H9 (cell line): ENCODE measurements around the gene RAB33B. TPM values are rescaled to one million over a fixed set of nuclear protein-coding genes. Genes with fewer than 3 reads are reported as not detected.

Experiments used
- DNase-seq: peaks from one replicate; pipeline ENCODE4 v3.0.0-alpha.2; 2017
- H2AFZ ChIP-seq: one replicate; pipeline ENCODE4 v1.6.1; 2013; ENCODE audit warnings: mild to moderate bottlenecking, low read length, control low read depth, moderate library complexity
- H2AK5ac ChIP-seq: 2 replicates; pipeline ENCODE4 v1.6.1; 2013; ENCODE audit warnings: low read length, control low read depth, mixed read lengths; ENCODE audit not compliant: insufficient read length
- H2BK120ac ChIP-seq: one replicate; pipeline ENCODE4 v1.6.1; 2013; ENCODE audit warnings: low read depth, mild to moderate bottlenecking, low read length, control low read depth, inconsistent platforms; ENCODE audit not compliant: poor library complexity, severe bottlenecking
- H2BK12ac ChIP-seq: 2 replicates; pipeline ENCODE4 v1.6.1; 2013; ENCODE audit warnings: low read length, control low read depth, mixed read lengths, low read depth; ENCODE audit not compliant: insufficient read length
- H2BK15ac ChIP-seq: 2 replicates; pipeline ENCODE4 v1.6.1; 2013; ENCODE audit warnings: low read depth, low read length, control low read depth
- H2BK20ac ChIP-seq: one replicate; pipeline ENCODE4 v1.6.1; 2013; ENCODE audit warnings: low read depth, mild to moderate bottlenecking, low read length, control low read depth, inconsistent platforms; ENCODE audit not compliant: poor library complexity, severe bottlenecking
- H2BK5ac ChIP-seq: 2 replicates; pipeline ENCODE4 v1.6.1; 2013; ENCODE audit warnings: low read length, control low read depth, mixed read lengths; ENCODE audit not compliant: insufficient read length
- H3K14ac ChIP-seq: 2 replicates; pipeline ENCODE4 v1.6.1; 2013; ENCODE audit warnings: low read length, control low read depth; ENCODE audit not compliant: insufficient read depth
- H3K18ac ChIP-seq: 2 replicates; pipeline ENCODE4 v1.6.1; 2013; ENCODE audit warnings: low read depth, mild to moderate bottlenecking, mixed read lengths, low read length, control low read depth; ENCODE audit not compliant: insufficient read length
- H3K23ac ChIP-seq: 2 replicates; pipeline ENCODE4 v1.6.1; 2013; ENCODE audit warnings: low read length, control low read depth, mixed read lengths, low read depth; ENCODE audit not compliant: insufficient read length
- H3K23me2 ChIP-seq: 2 replicates; pipeline ENCODE4 v1.6.1; 2013; ENCODE audit warnings: low read depth, mild to moderate bottlenecking, mixed read lengths, low read length, control low read depth; ENCODE audit not compliant: insufficient read length, poor library complexity, severe bottlenecking
- H3K27ac ChIP-seq: 2 replicates; pipeline ENCODE4 v1.5.1; 2013; ENCODE audit warnings: low read length, control low read depth, mixed read lengths, low read depth; ENCODE audit not compliant: insufficient read length
- H3K27me3 ChIP-seq: 2 replicates; pipeline ENCODE4 v1.6.1; 2013; ENCODE audit warnings: low read length, control low read depth, inconsistent platforms; ENCODE audit not compliant: insufficient read depth
- H3K4ac ChIP-seq: 2 replicates; pipeline ENCODE4 v1.6.1; 2013; ENCODE audit warnings: low read depth, mild to moderate bottlenecking, control low read depth, inconsistent platforms, low read length, moderate library complexity
- H3K4me1 ChIP-seq: 2 replicates; pipeline ENCODE4 v1.6.1; 2013; ENCODE audit warnings: low read length, control low read depth, inconsistent platforms; ENCODE audit not compliant: insufficient read depth
- H3K4me2 ChIP-seq: 2 replicates; pipeline ENCODE4 v1.6.1; 2013; ENCODE audit warnings: low read length, control low read depth, mixed read lengths; ENCODE audit not compliant: insufficient read length, insufficient read depth
- H3K56ac ChIP-seq: 2 replicates; pipeline ENCODE4 v1.6.1; 2013; ENCODE audit warnings: low read depth, mild to moderate bottlenecking, mixed read lengths, low read length, control low read depth; ENCODE audit not compliant: insufficient read length
- H3K79me1 ChIP-seq: 2 replicates; pipeline ENCODE4 v1.6.1; 2013; ENCODE audit warnings: low read depth, mild to moderate bottlenecking, moderate library complexity, low read length, control low read depth, inconsistent platforms; ENCODE audit not compliant: insufficient read depth, poor library complexity, severe bottlenecking
- H3K79me2 ChIP-seq: 2 replicates; pipeline ENCODE4 v1.6.1; 2013; ENCODE audit warnings: low read length, control low read depth, inconsistent platforms; ENCODE audit not compliant: insufficient read depth
- H3K9ac ChIP-seq: 2 replicates; pipeline ENCODE4 v1.6.1; 2013; ENCODE audit warnings: low read length, control low read depth, mixed read lengths; ENCODE audit not compliant: insufficient read length; ENCODE audit errors: extremely low read depth
- H3K9me3 ChIP-seq: one replicate; pipeline ENCODE4 v1.6.1; 2013; ENCODE audit warnings: low read depth, low read length, inconsistent platforms; ENCODE audit not compliant: control insufficient read depth
- H3T11ph ChIP-seq: one replicate; pipeline ENCODE4 v1.6.1; 2013; ENCODE audit warnings: mild to moderate bottlenecking, low read length, control low read depth, inconsistent platforms
- H4K20me1 ChIP-seq: one replicate; pipeline ENCODE4 v1.6.1; 2013; ENCODE audit not compliant: control insufficient read depth, insufficient read length, insufficient read depth
- H4K5ac ChIP-seq: 2 replicates; pipeline ENCODE4 v1.6.1; 2013; ENCODE audit warnings: low read depth, mild to moderate bottlenecking, mixed read lengths, low read length, control low read depth; ENCODE audit not compliant: insufficient read length
- H4K8ac ChIP-seq: replicated peaks from 2 replicates; pipeline ENCODE4 v1.6.1; 2013; ENCODE audit warnings: low read length, control low read depth, mixed read lengths, low read depth; ENCODE audit not compliant: insufficient read length
- H4K91ac ChIP-seq: 2 replicates; pipeline ENCODE4 v1.6.1; 2013; ENCODE audit warnings: low read depth, mild to moderate bottlenecking, moderate library complexity, mixed read lengths, low read length, control low read depth; ENCODE audit not compliant: insufficient read length
- H3K27ac Mint-ChIP-seq, 3 experiments: 2 replicates in 2 of 3; 3 replicates in 1 of 3; pipeline ENCODE4 v1.8.0; 2020 to 2021; ENCODE audit warnings: mixed read lengths in 3 of 3, mild to moderate bottlenecking in 1 of 3, moderate library complexity in 1 of 3
- H3K27me3 Mint-ChIP-seq: 2 replicates; pipeline ENCODE4 v1.8.0; 2021; ENCODE audit warnings: low read depth, mild to moderate bottlenecking, moderate library complexity, mixed read lengths
- H3K36me3 Mint-ChIP-seq, 3 experiments: 2 replicates in 2 of 3; 3 replicates in 1 of 3; pipeline ENCODE4 v1.8.0; 2020 to 2021; ENCODE audit warnings: low read depth in 3 of 3, mixed read lengths in 3 of 3; ENCODE audit not compliant: insufficient read depth in 1 of 3
- H3K4me1 Mint-ChIP-seq, 2 experiments: 2 replicates each; pipeline ENCODE4 v1.8.0; 2020; ENCODE audit warnings: mixed read lengths in 2 of 2
- H3K4me3 Mint-ChIP-seq, 2 experiments: 2 replicates in 1 of 2; 3 replicates in 1 of 2; pipeline ENCODE4 v1.8.0; 2020 to 2021; ENCODE audit warnings: mild to moderate bottlenecking in 2 of 2, mixed read lengths in 2 of 2, moderate library complexity in 1 of 2
- H3K9me3 Mint-ChIP-seq, 2 experiments: 2 replicates in 1 of 2; 3 replicates in 1 of 2; pipeline ENCODE4 v1.8.0; 2020; ENCODE audit warnings: mild to moderate bottlenecking in 2 of 2, mixed read lengths in 2 of 2, moderate library complexity in 1 of 2
- CTCF ChIP-seq: fragments of 200-600 bp; sonication (generic); conservative IDR thresholded peaks from 3 replicates; pipeline ENCODE4 v1.8.0; 2021; ENCODE audit warnings: antibody characterized with exemption, mild to moderate bottlenecking
- WGBS: extraction: QIAGEN DNeasy Blood & Tissue Kit; methylation state at CpG from one replicate; pipeline ENCODE4 v1.1.7; 2013; ENCODE audit warnings: missing lambda C conversion rate, low lambda C conversion rate, mixed read lengths; ENCODE audit not compliant: insufficient read length; ENCODE audit errors: extremely low coverage; 5-methylcytosine and 5-hydroxymethylcytosine counted together
- total RNA-seq: library from RNA; stranded (reverse); gene quantifications from 2 replicates; pipeline ENCODE4 v1.2.1, GENCODE V29; 2021

Gene RAB33B
- total RNA-seq, 1 experiment from 2014 or later, result 7.7 TPM

DNA sequence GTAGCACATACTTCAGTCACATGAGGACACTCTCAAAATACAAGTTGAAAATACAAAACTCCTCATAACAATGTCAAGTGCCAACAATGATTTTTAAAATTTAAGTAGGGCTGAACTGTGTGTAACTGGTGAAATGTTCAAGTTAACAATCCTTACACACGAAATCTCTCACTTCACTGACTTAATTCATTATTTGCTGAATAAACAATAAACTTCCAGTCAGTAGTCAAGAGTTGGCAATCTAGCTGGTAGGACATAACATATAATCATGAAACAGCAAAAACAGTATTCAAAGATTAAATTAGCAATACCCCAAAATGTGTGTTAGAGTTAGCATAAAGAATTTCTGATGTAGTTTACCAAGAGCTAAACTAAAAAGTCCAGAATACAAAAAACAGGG is 1.9 kb upstream of the RAB33B start:
- Mint-ChIP-seq H3K27ac (no peak overlapping the region), H3K27me3 (no peaks in the 10 kb centered on the region), H3K4me3 (peak overlapping the region; percentile 96 to 99), H3K36me3 (peaks cover 0 to 9% (median 4%) of the 10 kb centered on the region in 3 experiments; a peak in 5 of 7 replicates), H3K9me3 (peaks cover 0 to 2% of the 10 kb centered on the region in 2 experiments; a peak in 1 of 5 replicates), H3K4me1 (peaks cover 35 to 37% of the 10 kb centered on the region in 2 experiments)
- Histone ChIP-seq H3K9me3 (no peaks in the 10 kb centered on the region), H4K91ac (no peak overlapping the region), H2BK12ac (no peak overlapping the region), H3K27ac (no peak overlapping the region), H2BK20ac (no peak overlapping the region), H3K14ac (no peak overlapping the region), H2BK120ac (no peak overlapping the region), H2BK5ac (no peak overlapping the region), H4K5ac (no peak overlapping the region), H3K23ac (no peak overlapping the region), H3K4ac (no peak overlapping the region), H3K27me3 (no peaks in the 10 kb centered on the region), H3K4me2 (no peak overlapping the region), H4K20me1 (no peaks in the 10 kb centered on the region), H2AFZ (no peak overlapping the region), H4K8ac (no peak overlapping the region), H3K79me2 (peaks cover 16% of the 10 kb centered on the region; the same call in 1 of the 2 replicates), H3K18ac (no peak overlapping the region), H3K79me1 (peaks cover 3% of the 10 kb centered on the region), H3K9ac (no peak overlapping the region), H3K56ac (no peak overlapping the region), H3K4me1 (no peaks in the 10 kb centered on the region; the same call in 1 of the 2 replicates), H2BK15ac (no peak overlapping the region), H3T11ph (no peak overlapping the region), H2AK5ac (no peak overlapping the region), H3K23me2 (peaks cover 15% of the 10 kb centered on the region)
- no peak for DNase-seq
- no peak for TF ChIP-seq CTCF
- WGBS, result no CpG with 5 or more reads among the region's 1 CpG
